WTC11 (cell line): ENCODE results near the gene ZBTB7B. TPM values are rescaled to one million over a fixed set of nuclear protein-coding genes. Genes with fewer than 3 reads are reported as not detected.

Source experiments
- ATAC-seq: fragments of 200-7000 bp; cut with Tn5 transposase; 2 replicates; pipeline ENCODE4 v1.10.0; 2021; ENCODE audit warnings: mild to moderate bottlenecking, moderate library complexity
- CTCF ChIA-PET: fragments of 300-600 bp; sonication (Branson Sonifier 250); formaldehyde crosslinking; loops from one replicate; lab custom pipeline; 2021; ENCODE audit warnings: antibody characterized with exemption; lab: Charles Lee
- POLR2A ChIA-PET: fragments of 350-600 bp; sonication (Branson Sonifier 250); formaldehyde crosslinking; loops from one replicate; lab custom pipeline; 2021; ENCODE audit warnings: antibody characterized with exemption; lab: Charles Lee
- DNase-seq: peaks from one replicate; pipeline ENCODE4 v3.0.0; 2021; ENCODE audit warnings: low spot score
- H3K27ac Mint-ChIP-seq: 2 replicates; pipeline ENCODE4 v1.8.0; 2021; ENCODE audit warnings: mixed read lengths
- H3K27me3 Mint-ChIP-seq: 2 replicates; pipeline ENCODE4 v1.8.0; 2021; ENCODE audit warnings: low read depth, mild to moderate bottlenecking, moderate library complexity, mixed read lengths
- H3K36me3 Mint-ChIP-seq: 2 replicates; pipeline ENCODE4 v1.8.0; 2021; ENCODE audit warnings: mixed read lengths
- H3K4me1 Mint-ChIP-seq: 2 replicates; pipeline ENCODE4 v1.8.0; 2022; ENCODE audit warnings: mixed read lengths
- H3K4me3 Mint-ChIP-seq: 2 replicates; pipeline ENCODE4 v1.8.0; 2021; ENCODE audit warnings: mild to moderate bottlenecking, moderate library complexity, mixed read lengths
- H3K9me3 Mint-ChIP-seq: 2 replicates; pipeline ENCODE4 v1.8.0; 2021; ENCODE audit warnings: mixed read lengths
- CBFB ChIP-seq: sonication (generic); formaldehyde crosslinking; IDR thresholded peaks from 2 replicates; pipeline ENCODE4 v1.8.1; 2022; ENCODE audit warnings: mild to moderate bottlenecking, low read depth, missing genetic modification reagents
- ELF4 ChIP-seq: sonication (generic); formaldehyde crosslinking; IDR thresholded peaks from 2 replicates; pipeline ENCODE4 v1.8.1; 2022; ENCODE audit warnings: low read depth, mild to moderate bottlenecking, moderate library complexity, missing genetic modification reagents
- EMX1 ChIP-seq: fragments of 250-450 bp; sonication (Bioruptor Pico); IDR thresholded peaks from 2 replicates; pipeline ENCODE4 v1.8.0; 2021; ENCODE audit warnings: mild to moderate bottlenecking
- KAT7 ChIP-seq: sonication (generic); formaldehyde crosslinking; IDR thresholded peaks from 2 replicates; pipeline ENCODE4 v1.8.1; 2023; ENCODE audit warnings: missing genetic modification reagents, mild to moderate bottlenecking, borderline replicate concordance
- NFE2L1 ChIP-seq: sonication (generic); formaldehyde crosslinking; IDR thresholded peaks from 2 replicates; pipeline ENCODE4 v1.8.1; 2023; ENCODE audit warnings: missing genetic modification reagents
- NR2C2 ChIP-seq: sonication (generic); formaldehyde crosslinking; IDR thresholded peaks from 2 replicates; pipeline ENCODE4 v1.8.0; 2022; ENCODE audit warnings: mild to moderate bottlenecking, missing genetic modification reagents
- RORB ChIP-seq: fragments of 250-450 bp; sonication (Bioruptor Pico); IDR thresholded peaks from 2 replicates; pipeline ENCODE4 v1.9.0; 2021; ENCODE audit warnings: mild to moderate bottlenecking
- total RNA-seq: library from RNA; stranded (reverse); gene quantifications from 3 replicates; pipeline ENCODE4 v1.2.3, GENCODE V29; 2021
- TF ChIP-seq, protein P1 (sequence below): fragments of 250-450 bp; sonication (Bioruptor Pico); IDR thresholded peaks from 2 replicates; pipeline ENCODE4 v1.8.0; 2021; ENCODE audit warnings: mild to moderate bottlenecking
- TF ChIP-seq, protein P2 (sequence below): fragments of 250-450 bp; sonication (Bioruptor Pico); IDR thresholded peaks from 2 replicates; pipeline ENCODE4 v1.9.0; 2021; ENCODE audit warnings: mild to moderate bottlenecking
- TF ChIP-seq, protein P3 (sequence below): sonication (generic); formaldehyde crosslinking; IDR thresholded peaks from 2 replicates; pipeline ENCODE4 v1.8.1; 2022; ENCODE audit warnings: low read depth, mild to moderate bottlenecking, moderate library complexity, missing genetic modification reagents, borderline replicate concordance
- TF ChIP-seq, protein P4 (sequence below): sonication (generic); formaldehyde crosslinking; conservative IDR thresholded peaks from 2 replicates; pipeline ENCODE4 v1.8.1; 2023; ENCODE audit warnings: mild to moderate bottlenecking, low read depth, missing genetic modification reagents, moderate library complexity
- TF ChIP-seq, protein P5 (sequence below): sonication (generic); formaldehyde crosslinking; IDR thresholded peaks from 2 replicates; pipeline ENCODE4 v1.8.1; 2022; ENCODE audit warnings: mild to moderate bottlenecking, moderate library complexity, missing genetic modification reagents
- TF ChIP-seq, protein P6 (sequence below): sonication (generic); formaldehyde crosslinking; IDR thresholded peaks from 2 replicates; pipeline ENCODE4 v1.8.1; 2022; ENCODE audit warnings: low read depth, missing genetic modification reagents, borderline replicate concordance
- TF ChIP-seq, protein P7 (sequence below): sonication (generic); formaldehyde crosslinking; IDR thresholded peaks from 2 replicates; pipeline ENCODE4 v1.8.1; 2022; ENCODE audit warnings: mild to moderate bottlenecking, missing genetic modification reagents, moderate library complexity, borderline replicate concordance
- TF ChIP-seq, protein P8 (sequence below): sonication (generic); formaldehyde crosslinking; IDR thresholded peaks from 2 replicates; pipeline ENCODE4 v1.8.1; 2023; ENCODE audit warnings: mild to moderate bottlenecking, moderate library complexity, missing genetic modification reagents

ZBTB7B gene
- total RNA-seq, 1 experiment from 2014 or later, result 29.8 TPM

DNA sequence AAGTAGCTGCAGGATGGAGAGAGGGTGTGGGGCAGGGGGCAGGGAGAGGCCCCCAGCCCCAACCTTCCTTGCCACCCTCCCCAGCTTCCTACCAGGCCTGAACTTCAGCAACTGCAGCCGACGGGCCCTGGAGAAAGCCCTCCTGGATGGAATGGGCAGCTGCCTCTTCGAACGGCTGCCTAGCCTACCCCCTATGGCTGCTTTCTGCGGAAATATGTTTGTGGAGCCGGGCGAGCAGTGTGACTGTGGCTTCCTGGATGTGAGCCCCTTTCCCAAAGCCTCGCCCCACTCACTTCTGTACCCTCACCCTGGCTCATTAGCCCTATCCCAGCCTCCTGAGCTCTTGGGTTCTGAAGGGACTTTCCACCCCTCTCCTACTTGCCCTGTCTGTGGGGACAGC, 54.5 kb downstream of the ZBTB7B start (continued):
- TF ChIP-seq CBFB (CRISPR knock-in tag), result no peak
- TF ChIP-seq, all 79 proteins: peak for 0

DNA sequence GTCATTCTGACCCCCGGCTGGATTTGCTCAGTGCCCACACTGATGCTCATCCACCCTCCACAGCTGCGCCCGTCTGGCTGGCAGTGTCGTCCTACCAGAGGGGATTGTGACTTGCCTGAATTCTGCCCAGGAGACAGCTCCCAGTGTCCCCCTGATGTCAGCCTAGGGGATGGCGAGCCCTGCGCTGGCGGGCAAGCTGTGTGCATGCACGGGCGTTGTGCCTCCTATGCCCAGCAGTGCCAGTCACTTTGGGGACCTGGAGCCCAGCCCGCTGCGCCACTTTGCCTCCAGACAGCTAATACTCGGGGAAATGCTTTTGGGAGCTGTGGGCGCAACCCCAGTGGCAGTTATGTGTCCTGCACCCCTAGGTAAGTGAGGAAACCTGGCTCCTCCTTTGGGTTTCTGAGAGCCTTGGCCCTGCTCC, 55.2 kb downstream of the ZBTB7B start:
- ChIA-PET POLR2A (interaction anchor here (0.6 kb wide), 1 partner anchor 152 kb away, joined by 5 read pairs; no protein-coding TSS in a partner anchor), CTCF (interaction anchor here (0.6 to 9.4 kb wide), 20 partner anchors 8 to 981 kb away, joined by 3 to 176 read pairs (median 4); partner anchors contain the start of genes ADAM15, FLAD1, KRTCAP2 and PBXIP1)
- no peaks in the 10 kb centered on the region for H3K36me3 Mint-ChIP-seq
- TF ChIP-seq, protein P1, sequence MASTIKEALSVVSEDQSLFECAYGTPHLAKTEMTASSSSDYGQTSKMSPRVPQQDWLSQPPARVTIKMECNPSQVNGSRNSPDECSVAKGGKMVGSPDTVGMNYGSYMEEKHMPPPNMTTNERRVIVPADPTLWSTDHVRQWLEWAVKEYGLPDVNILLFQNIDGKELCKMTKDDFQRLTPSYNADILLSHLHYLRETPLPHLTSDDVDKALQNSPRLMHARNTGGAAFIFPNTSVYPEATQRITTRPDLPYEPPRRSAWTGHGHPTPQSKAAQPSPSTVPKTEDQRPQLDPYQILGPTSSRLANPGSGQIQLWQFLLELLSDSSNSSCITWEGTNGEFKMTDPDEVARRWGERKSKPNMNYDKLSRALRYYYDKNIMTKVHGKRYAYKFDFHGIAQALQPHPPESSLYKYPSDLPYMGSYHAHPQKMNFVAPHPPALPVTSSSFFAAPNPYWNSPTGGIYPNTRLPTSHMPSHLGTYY (CRISPR knock-in tag), result no peak
- TF ChIP-seq NFE2L1 (CRISPR knock-in tag) (no peak), RORB (CRISPR knock-in tag) (no peak), ELF4 (CRISPR knock-in tag) (no peak), NR2C2 (CRISPR knock-in tag) (no peak)
- TF ChIP-seq, protein P2, sequence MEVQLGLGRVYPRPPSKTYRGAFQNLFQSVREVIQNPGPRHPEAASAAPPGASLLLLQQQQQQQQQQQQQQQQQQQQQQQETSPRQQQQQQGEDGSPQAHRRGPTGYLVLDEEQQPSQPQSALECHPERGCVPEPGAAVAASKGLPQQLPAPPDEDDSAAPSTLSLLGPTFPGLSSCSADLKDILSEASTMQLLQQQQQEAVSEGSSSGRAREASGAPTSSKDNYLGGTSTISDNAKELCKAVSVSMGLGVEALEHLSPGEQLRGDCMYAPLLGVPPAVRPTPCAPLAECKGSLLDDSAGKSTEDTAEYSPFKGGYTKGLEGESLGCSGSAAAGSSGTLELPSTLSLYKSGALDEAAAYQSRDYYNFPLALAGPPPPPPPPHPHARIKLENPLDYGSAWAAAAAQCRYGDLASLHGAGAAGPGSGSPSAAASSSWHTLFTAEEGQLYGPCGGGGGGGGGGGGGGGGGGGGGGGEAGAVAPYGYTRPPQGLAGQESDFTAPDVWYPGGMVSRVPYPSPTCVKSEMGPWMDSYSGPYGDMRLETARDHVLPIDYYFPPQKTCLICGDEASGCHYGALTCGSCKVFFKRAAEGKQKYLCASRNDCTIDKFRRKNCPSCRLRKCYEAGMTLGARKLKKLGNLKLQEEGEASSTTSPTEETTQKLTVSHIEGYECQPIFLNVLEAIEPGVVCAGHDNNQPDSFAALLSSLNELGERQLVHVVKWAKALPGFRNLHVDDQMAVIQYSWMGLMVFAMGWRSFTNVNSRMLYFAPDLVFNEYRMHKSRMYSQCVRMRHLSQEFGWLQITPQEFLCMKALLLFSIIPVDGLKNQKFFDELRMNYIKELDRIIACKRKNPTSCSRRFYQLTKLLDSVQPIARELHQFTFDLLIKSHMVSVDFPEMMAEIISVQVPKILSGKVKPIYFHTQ (CRISPR knock-in tag), result no peak
- ATAC-seq (no peak), DNase-seq (no peak)
- H3K4me1 Mint-ChIP-seq, result no peaks in the 10 kb centered on the region
- H3K9me3 Mint-ChIP-seq, result no peaks in the 10 kb centered on the region
- no peak overlapping the region for H3K4me3 Mint-ChIP-seq
- H3K27ac Mint-ChIP-seq, result no peak overlapping the region
- H3K27me3 Mint-ChIP-seq, result peaks cover 4% of the 10 kb centered on the region

DNA sequence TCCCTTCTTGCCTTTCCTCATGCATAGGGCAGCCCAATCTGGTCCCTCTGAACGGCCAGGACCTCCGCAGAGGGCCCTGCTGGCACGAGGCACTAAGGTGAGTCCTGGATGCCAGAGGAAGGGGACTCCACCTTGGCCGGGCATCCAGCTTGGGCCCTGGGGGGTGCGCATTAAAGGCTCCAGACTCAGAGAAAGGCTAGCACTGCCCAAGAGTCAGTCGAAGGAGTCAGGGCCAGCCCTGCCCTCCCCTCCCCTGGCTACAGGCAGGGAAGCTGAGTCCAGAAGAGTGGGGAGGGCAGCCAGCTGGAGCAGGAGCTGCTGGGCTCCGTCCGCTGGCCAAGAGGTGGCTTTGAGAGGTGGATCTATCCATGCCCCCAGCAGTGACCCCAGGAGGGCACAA, 58.1 kb downstream of the ZBTB7B start:
- no peaks in the 10 kb centered on the region for H3K27me3 Mint-ChIP-seq
- CTCF ChIA-PET, result interaction anchor here (1.0 to 8.3 kb wide), 35 partner anchors 10 to 501 kb away, joined by 3 to 176 read pairs (median 10); partner anchors contain the start of genes ADAM15, CKS1B, DCST1 and DCST2
- H3K36me3 Mint-ChIP-seq, result no peaks in the 10 kb centered on the region
- H3K9me3 Mint-ChIP-seq, result no peaks in the 10 kb centered on the region
- ATAC-seq (no peak), DNase-seq (no peak)
- peaks cover 13% of the 10 kb centered on the region for H3K4me1 Mint-ChIP-seq
- H3K4me3 Mint-ChIP-seq, result no peak overlapping the region
- H3K27ac Mint-ChIP-seq, result no peak overlapping the region
- POLR2A ChIA-PET, result interaction anchor here (0.5 to 1.8 kb wide), 4 partner anchors 43 to 124 kb away, joined by 3 to 6 read pairs (median 5); partner anchors contain the start of gene PMVK
- TF ChIP-seq, protein P3, sequence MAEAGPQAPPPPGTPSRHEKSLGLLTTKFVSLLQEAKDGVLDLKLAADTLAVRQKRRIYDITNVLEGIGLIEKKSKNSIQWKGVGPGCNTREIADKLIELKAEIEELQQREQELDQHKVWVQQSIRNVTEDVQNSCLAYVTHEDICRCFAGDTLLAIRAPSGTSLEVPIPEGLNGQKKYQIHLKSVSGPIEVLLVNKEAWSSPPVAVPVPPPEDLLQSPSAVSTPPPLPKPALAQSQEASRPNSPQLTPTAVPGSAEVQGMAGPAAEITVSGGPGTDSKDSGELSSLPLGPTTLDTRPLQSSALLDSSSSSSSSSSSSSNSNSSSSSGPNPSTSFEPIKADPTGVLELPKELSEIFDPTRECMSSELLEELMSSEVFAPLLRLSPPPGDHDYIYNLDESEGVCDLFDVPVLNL (CRISPR knock-in tag), result no peak
- TF ChIP-seq, protein P4, sequence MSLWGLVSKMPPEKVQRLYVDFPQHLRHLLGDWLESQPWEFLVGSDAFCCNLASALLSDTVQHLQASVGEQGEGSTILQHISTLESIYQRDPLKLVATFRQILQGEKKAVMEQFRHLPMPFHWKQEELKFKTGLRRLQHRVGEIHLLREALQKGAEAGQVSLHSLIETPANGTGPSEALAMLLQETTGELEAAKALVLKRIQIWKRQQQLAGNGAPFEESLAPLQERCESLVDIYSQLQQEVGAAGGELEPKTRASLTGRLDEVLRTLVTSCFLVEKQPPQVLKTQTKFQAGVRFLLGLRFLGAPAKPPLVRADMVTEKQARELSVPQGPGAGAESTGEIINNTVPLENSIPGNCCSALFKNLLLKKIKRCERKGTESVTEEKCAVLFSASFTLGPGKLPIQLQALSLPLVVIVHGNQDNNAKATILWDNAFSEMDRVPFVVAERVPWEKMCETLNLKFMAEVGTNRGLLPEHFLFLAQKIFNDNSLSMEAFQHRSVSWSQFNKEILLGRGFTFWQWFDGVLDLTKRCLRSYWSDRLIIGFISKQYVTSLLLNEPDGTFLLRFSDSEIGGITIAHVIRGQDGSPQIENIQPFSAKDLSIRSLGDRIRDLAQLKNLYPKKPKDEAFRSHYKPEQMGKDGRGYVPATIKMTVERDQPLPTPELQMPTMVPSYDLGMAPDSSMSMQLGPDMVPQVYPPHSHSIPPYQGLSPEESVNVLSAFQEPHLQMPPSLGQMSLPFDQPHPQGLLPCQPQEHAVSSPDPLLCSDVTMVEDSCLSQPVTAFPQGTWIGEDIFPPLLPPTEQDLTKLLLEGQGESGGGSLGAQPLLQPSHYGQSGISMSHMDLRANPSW (CRISPR knock-in tag), result no peak
- TF ChIP-seq ELF4 (CRISPR knock-in tag), result no peak
- TF ChIP-seq KAT7, result no peak
- TF ChIP-seq EMX1, result no peak
- TF ChIP-seq, protein P5, sequence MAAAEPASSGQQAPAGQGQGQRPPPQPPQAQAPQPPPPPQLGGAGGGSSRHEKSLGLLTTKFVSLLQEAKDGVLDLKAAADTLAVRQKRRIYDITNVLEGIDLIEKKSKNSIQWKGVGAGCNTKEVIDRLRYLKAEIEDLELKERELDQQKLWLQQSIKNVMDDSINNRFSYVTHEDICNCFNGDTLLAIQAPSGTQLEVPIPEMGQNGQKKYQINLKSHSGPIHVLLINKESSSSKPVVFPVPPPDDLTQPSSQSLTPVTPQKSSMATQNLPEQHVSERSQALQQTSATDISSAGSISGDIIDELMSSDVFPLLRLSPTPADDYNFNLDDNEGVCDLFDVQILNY, result no peak
- TF ChIP-seq CBFB (CRISPR knock-in tag), result no peak
- TF ChIP-seq, protein P6, sequence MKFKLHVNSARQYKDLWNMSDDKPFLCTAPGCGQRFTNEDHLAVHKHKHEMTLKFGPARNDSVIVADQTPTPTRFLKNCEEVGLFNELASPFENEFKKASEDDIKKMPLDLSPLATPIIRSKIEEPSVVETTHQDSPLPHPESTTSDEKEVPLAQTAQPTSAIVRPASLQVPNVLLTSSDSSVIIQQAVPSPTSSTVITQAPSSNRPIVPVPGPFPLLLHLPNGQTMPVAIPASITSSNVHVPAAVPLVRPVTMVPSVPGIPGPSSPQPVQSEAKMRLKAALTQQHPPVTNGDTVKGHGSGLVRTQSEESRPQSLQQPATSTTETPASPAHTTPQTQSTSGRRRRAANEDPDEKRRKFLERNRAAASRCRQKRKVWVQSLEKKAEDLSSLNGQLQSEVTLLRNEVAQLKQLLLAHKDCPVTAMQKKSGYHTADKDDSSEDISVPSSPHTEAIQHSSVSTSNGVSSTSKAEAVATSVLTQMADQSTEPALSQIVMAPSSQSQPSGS (CRISPR knock-in tag), result no peak
- TF ChIP-seq, protein P7, sequence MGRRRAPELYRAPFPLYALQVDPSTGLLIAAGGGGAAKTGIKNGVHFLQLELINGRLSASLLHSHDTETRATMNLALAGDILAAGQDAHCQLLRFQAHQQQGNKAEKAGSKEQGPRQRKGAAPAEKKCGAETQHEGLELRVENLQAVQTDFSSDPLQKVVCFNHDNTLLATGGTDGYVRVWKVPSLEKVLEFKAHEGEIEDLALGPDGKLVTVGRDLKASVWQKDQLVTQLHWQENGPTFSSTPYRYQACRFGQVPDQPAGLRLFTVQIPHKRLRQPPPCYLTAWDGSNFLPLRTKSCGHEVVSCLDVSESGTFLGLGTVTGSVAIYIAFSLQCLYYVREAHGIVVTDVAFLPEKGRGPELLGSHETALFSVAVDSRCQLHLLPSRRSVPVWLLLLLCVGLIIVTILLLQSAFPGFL (CRISPR knock-in tag), result no peak
- TF ChIP-seq, protein P8, sequence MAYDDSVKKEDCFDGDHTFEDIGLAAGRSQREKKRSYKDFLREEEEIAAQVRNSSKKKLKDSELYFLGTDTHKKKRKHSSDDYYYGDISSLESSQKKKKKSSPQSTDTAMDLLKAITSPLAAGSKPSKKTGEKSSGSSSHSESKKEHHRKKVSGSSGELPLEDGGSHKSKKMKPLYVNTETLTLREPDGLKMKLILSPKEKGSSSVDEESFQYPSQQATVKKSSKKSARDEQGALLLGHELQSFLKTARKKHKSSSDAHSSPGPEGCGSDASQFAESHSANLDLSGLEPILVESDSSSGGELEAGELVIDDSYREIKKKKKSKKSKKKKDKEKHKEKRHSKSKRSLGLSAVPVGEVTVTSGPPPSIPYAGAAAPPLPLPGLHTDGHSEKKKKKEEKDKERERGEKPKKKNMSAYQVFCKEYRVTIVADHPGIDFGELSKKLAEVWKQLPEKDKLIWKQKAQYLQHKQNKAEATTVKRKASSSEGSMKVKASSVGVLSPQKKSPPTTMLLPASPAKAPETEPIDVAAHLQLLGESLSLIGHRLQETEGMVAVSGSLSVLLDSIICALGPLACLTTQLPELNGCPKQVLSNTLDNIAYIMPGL (CRISPR knock-in tag), result no peak
